SK-MEL-5 (cell line): ENCODE measurements around the gene LSM12. TPM values are rescaled to one million over a fixed set of nuclear protein-coding genes. Genes with fewer than 3 reads are reported as not detected.

Source experiments
- DNase-seq: peaks from one replicate; pipeline ENCODE4 v3.0.0-alpha.2; 2016; ENCODE audit warnings: low read depth, low spot score
- in situ Hi-C: cut with HindIII; loops from 2 replicates; pipeline ENCODE4 v1.10.0; 2016; ENCODE audit warnings: low sequenced_read_pairs, high pct_unique_total_duplicates, low pct_unique_long_range_greater_than_20kb
- small RNA-seq, 2 experiments: library from RNA; depleted of rRNA; stranded (forward); fragments of <200 nt; gene quantifications; one replicate each; pipeline ENCODE3, GENCODE V24; 2014
- total RNA-seq: library from RNA; depleted of rRNA; stranded (reverse); fragments of >200 nt; shearing (Covaris generic); gene quantifications from 2 replicates; pipeline ENCODE4 v1.2.3, GENCODE V29; 2014; rRNA removed

LSM12 gene
- total RNA-seq, 1 experiment from 2014 or later: 49.2 TPM

DNA sequence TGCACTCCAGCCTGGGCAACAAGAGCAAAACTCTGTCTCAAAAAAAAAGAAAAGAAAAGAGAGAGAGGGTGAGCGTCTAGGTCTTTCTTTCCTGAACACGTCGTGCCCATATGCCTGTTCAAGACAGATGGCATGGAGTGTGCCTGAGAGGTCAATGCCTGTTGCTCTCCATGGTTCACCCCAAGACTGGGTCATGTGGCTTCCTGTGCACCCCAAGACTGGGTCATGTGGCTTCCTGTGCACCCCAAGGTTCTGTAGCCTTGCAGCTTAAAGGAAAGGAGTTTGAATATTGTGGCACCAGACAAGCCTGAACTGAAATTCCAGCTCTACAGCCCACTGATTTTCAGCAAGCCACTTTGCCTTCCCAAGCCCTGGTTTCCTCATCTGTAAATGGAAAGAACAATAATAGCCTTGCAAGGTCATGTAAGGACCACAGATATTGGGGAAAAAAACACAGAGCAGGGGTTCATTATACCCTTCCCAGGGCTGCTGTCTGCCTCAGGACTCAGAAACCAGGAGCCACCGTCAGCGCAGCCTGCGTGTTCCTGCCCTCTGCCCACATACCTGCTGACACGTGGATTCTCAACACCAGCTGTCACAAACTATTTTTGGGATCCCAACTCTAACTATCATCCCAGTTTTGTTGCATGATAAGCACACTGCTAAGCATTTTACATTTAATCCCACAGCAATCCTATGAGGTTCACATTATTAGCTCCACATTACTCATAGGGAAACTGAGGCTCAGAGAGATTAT lies 80.1 kb downstream of the LSM12 start:
- no peak for DNase-seq
- in situ Hi-C loops: no loop called here

DNA sequence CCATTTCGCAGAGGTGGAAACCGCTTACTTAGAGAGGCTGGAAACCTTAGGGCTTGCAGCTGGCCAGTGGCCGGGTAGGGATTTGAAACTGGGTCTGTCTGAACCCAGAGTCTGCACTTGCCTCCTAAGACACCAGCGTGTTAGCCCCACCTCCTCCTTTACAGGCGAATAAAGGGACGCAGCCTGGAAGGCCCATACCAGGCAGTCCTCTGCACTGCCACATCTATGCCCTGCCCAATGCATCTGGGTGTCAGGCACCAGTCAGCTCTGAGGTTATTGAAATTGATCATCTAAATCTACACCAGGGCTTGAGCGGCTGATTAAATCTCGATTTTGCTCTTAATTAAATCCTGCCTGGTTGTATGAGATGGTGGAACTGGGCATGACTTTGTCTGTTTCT lies 82.0 kb downstream of the LSM12 start:
- in situ Hi-C loops: no loop called here
- DNase-seq: no peak

Small RNA genes within 50 kb of the gene (small RNA-seq; reads per million reads assigned to genes)
- gene RF00012: 0 to 0.12 reads per million in 2 experiments

Other genes starting within 250 kb of the LSM12 start
- 4.0 and 6.3 TPM in 2 replicates for gene MPP3, start 233.5 kb downstream of the LSM12 start, total RNA-seq
- not detected in 2 replicates for gene CD300LG, start 219.5 kb downstream of the LSM12 start, total RNA-seq
- 1.8 TPM in 2 replicates for gene MPP2, start 159.1 kb downstream of the LSM12 start, total RNA-seq
- 1.3 TPM in 1 of 2 replicates, not detected in the other for gene PPY, start 124.2 kb downstream of the LSM12 start, total RNA-seq
- gene PYY, start 112.7 kb downstream of the LSM12 start, total RNA-seq: not detected in 2 replicates
- 0.96 and 1.8 TPM in 2 replicates for gene NAGS, start 62.0 kb downstream of the LSM12 start, total RNA-seq
- gene TMEM101, start 51.7 kb downstream of the LSM12 start, total RNA-seq: 72.6 and 77.1 TPM in 2 replicates
- gene G6PC3, start 4.1 kb upstream of the LSM12 start, total RNA-seq: 81.4 and 84.1 TPM in 2 replicates
- 30.6 and 33.7 TPM in 2 replicates for gene HDAC5, start 57.0 kb upstream of the LSM12 start, total RNA-seq
- 3.2 and 4.2 TPM in 2 replicates for gene HROB, start 75.3 kb upstream of the LSM12 start, total RNA-seq
- not detected in 2 replicates for gene ASB16, start 104.0 kb upstream of the LSM12 start, total RNA-seq
- 25.7 and 27.0 TPM in 2 replicates for gene TMUB2, start 120.3 kb upstream of the LSM12 start, total RNA-seq
- 28.8 and 29.9 TPM in 2 replicates for gene ATXN7L3, start 133.2 kb upstream of the LSM12 start, total RNA-seq
- gene UBTF, start 153.0 kb upstream of the LSM12 start, total RNA-seq: 52.9 and 59.1 TPM in 2 replicates
- gene SLC4A1, start 201.5 kb upstream of the LSM12 start, total RNA-seq: 0.05 TPM in 1 of 2 replicates, not detected in the other
- gene RUNDC3A, start 241.9 kb upstream of the LSM12 start, total RNA-seq: 0.50 and 0.67 TPM in 2 replicates